HG03460 (cell line): Measurements from ENCODE around the gene RNF222.

Experiments used
- ATAC-seq: cut with Tn5 transposase; IDR thresholded peaks from one replicate; pipeline ENCODE4 v1.9.1; 2021; ENCODE audit not compliant: unreplicated experiment

RNF222 gene

GRCh38 chr17:8397636-8398035 lies at the start of gene RNF222:
Gene RNF222 (minus strand): TSS chr17:8397827. CDS start chr17:8393461, 4,366 bp downstream.
- ATAC-seq, result no peak

- ATAC-seq, result no peak
These were observed 47.9 kb upstream of the RNF222 start for GRCh38 chr17:8445536-8445935.

GRCh38 chr17:8444494-8444893 lies 46.9 kb upstream of the RNF222 start:
- ATAC-seq, result no peak

- ATAC-seq, result no peak
These were observed 46.1 kb upstream of the RNF222 start for GRCh38 chr17:8443756-8444155.

- ATAC-seq, result no peak
These were observed 44.7 kb upstream of the RNF222 start for GRCh38 chr17:8442310-8442709.

- no peak for ATAC-seq
These were observed 44.1 kb upstream of the RNF222 start for GRCh38 chr17:8441690-8442089.

GRCh38 chr17:8439681-8440080 lies 42.1 kb upstream of the RNF222 start:
- ATAC-seq, result no peak

GRCh38 chr17:8438441-8438840 lies 40.8 kb upstream of the RNF222 start:
- no peak for ATAC-seq

- no peak for ATAC-seq
These were observed 39.2 kb upstream of the RNF222 start for GRCh38 chr17:8436844-8437171.

- peak; percentile 43 for ATAC-seq
These were observed 38.7 kb upstream of the RNF222 start for GRCh38 chr17:8436169-8436843.

GRCh38 chr17:8435245-8436168 lies 37.9 kb upstream of the RNF222 start, which contains the start of gene NDEL1:
Gene NDEL1 (plus strand): TSS chr17:8435884. CDS start chr17:8444272, 8,388 bp downstream.
- ATAC-seq, result peak; percentile 96

GRCh38 chr17:8430966-8431365 lies 33.3 kb upstream of the RNF222 start:
- ATAC-seq, result no peak

GRCh38 chr17:8426802-8427201 lies 29.2 kb upstream of the RNF222 start:
- ATAC-seq, result no peak

GRCh38 chr17:8426094-8426720 lies 28.6 kb upstream of the RNF222 start:
- no peak for ATAC-seq

GRCh38 chr17:8421571-8421970 lies 23.9 kb upstream of the RNF222 start:
- ATAC-seq, result no peak

- no peak for ATAC-seq
These were observed 22.7 kb upstream of the RNF222 start for GRCh38 chr17:8420041-8420934.

GRCh38 chr17:8419305-8419704 lies 21.7 kb upstream of the RNF222 start:
- no peak for ATAC-seq

GRCh38 chr17:8418471-8418870 lies 20.8 kb upstream of the RNF222 start:
- ATAC-seq, result no peak

GRCh38 chr17:8417806-8418205 lies 20.2 kb upstream of the RNF222 start:
- ATAC-seq, result no peak

GRCh38 chr17:8413938-8414337 lies 16.3 kb upstream of the RNF222 start:
- no peak for ATAC-seq

GRCh38 chr17:8413328-8413727 lies 15.7 kb upstream of the RNF222 start:
- no peak for ATAC-seq
